IMR-90 (cell line): ENCODE data around the gene SLF2.

ENCODE experiments used
- CHD1 ChIP-seq: IDR thresholded peaks from 2 replicates; pipeline ENCODE4 v1.6.1; 2012; ENCODE audit warnings: low read depth, low read length, improper control_type of control experiment
- CTCF ChIP-seq: conservative IDR thresholded peaks from 2 replicates; pipeline ENCODE4 v1.5.1; 2012; ENCODE audit warnings: mild to moderate bottlenecking, low read depth, low read length, improper control_type of control experiment
- ELK1 ChIP-seq: fragments of 150-350 bp; IDR thresholded peaks from 2 replicates; pipeline ENCODE4 v1.6.1; 2016; ENCODE audit warnings: low read depth, mild to moderate bottlenecking, low read length, moderate library complexity, borderline replicate concordance
- MAFK ChIP-seq: IDR thresholded peaks from 2 replicates; pipeline ENCODE4 v1.6.1; 2012; ENCODE audit warnings: low read depth, low read length, improper control_type of control experiment
- NFE2L2 ChIP-seq: fragments of 150-350 bp; IDR thresholded peaks from 2 replicates; pipeline ENCODE4 v1.6.1; 2016; ENCODE audit warnings: low read depth, mild to moderate bottlenecking, low read length
- RAD21 ChIP-seq: IDR thresholded peaks from 2 replicates; pipeline ENCODE4 v1.6.1; 2012; ENCODE audit warnings: low read length, improper control_type of control experiment

- TF ChIP-seq CTCF: no peak
- no peak for TF ChIP-seq ELK1
- no peak for TF ChIP-seq MAFK
- no peak for TF ChIP-seq CHD1
- no peak for TF ChIP-seq RAD21
- TF ChIP-seq NFE2L2: no peak
These were observed 14.8 kb upstream of the SLF2 start for GRCh38 chr10:100897976-100898375.
